A549 (cell line): ENCODE data around the gene HLA-E. TPM values are rescaled to one million over a fixed set of nuclear protein-coding genes. Genes with fewer than 3 reads are reported as not detected.
"Not testable (repeated sequence)": the region's sequence is repeated elsewhere in the genome, so short reads cannot be mapped to it uniquely, and the experiment has no call there.

Experiments
- ATAC-seq, 2 experiments: fragments of 200-7000 bp in 1 of 2; fragments of >200 bp in 1 of 2; cut with Nextera tagmentation in 1 of 2; cut with Tn5 transposase in 1 of 2; 3 replicates each; pipeline versions ENCODE4 v1.8.0 to v1.9.1; 2018 to 2020; ENCODE audit warnings: mild to moderate bottlenecking in 1 of 2, moderate library complexity in 1 of 2
- CTCF ChIA-PET: fragments of 300-600 bp; sonication (Branson Sonifier 250); formaldehyde crosslinking; extraction: SDS; loops from one replicate; lab custom pipeline; 2021; ENCODE audit warnings: antibody characterized with exemption, inconsistent platforms; lab: Yijun Ruan, JAX
- POLR2A ChIA-PET: fragments of 350-600 bp; formaldehyde crosslinking; extraction: SDS; loops from one replicate; lab custom pipeline; 2021; ENCODE audit warnings: antibody characterized with exemption, inconsistent platforms; lab: Yijun Ruan, JAX
- DNase-seq, 2 experiments: peaks; one replicate each; pipeline versions ENCODE4 v3.0.0 to v3.0.0-alpha.2; 2011 to 2016; ENCODE audit warnings: low read depth in 1 of 2, low spot score in 1 of 2
- FAIRE-seq: peaks from 2 replicates; lab custom pipeline; 2011; peaks lifted over from hg19 to GRCh38; lab: Jason Lieb, UNC
- H3K27ac ChIP-seq, 2 experiments: fragments of >200 bp; sonication (Bioruptor Twin); formaldehyde crosslinking; 3 replicates each; pipeline ENCODE4 v1.5.1; 2016 to 2017
- H3K4me1 ChIP-seq: fragments of >200 bp; sonication (Bioruptor Twin); formaldehyde crosslinking; 3 replicates; pipeline ENCODE4 v1.6.1; 2016
- H3K4me2 ChIP-seq: fragments of >200 bp; sonication (Bioruptor Twin); formaldehyde crosslinking; 3 replicates; pipeline ENCODE4 v1.6.1; 2016
- H3K4me3 ChIP-seq: fragments of >200 bp; sonication (Bioruptor Twin); formaldehyde crosslinking; 3 replicates; pipeline ENCODE4 v1.5.1; 2016
- H3K9me3 ChIP-seq: fragments of >200 bp; sonication (Bioruptor Twin); formaldehyde crosslinking; 3 replicates; pipeline ENCODE4 v1.6.1; 2016
- BHLHE40 ChIP-seq: IDR thresholded peaks from 2 replicates; pipeline ENCODE4 v1.6.1; 2012; ENCODE audit warnings: low read depth, low read length, inconsistent platforms
- CBX2 ChIP-seq: fragments of 200-600 bp; sonication (generic); IDR thresholded peaks from 2 replicates; pipeline ENCODE4 v1.6.1; 2016; ENCODE audit warnings: low read depth, mild to moderate bottlenecking, borderline replicate concordance
- CBX8 ChIP-seq: fragments of 200-600 bp; sonication (generic); IDR thresholded peaks from 2 replicates; pipeline ENCODE4 v1.6.1; 2016
- CEBPB ChIP-seq, 2 experiments: fragments of >200 bp in 1 of 2; sonication (Bioruptor Twin) in 1 of 2; formaldehyde crosslinking in 1 of 2; IDR thresholded peaks; 2 replicates each; pipeline ENCODE4 v1.6.1; 2012 to 2016
- CHD4 ChIP-seq: fragments of 200-600 bp; sonication (generic); IDR thresholded peaks from 2 replicates; pipeline ENCODE4 v1.6.1; 2016; ENCODE audit warnings: antibody characterized with exemption, mild to moderate bottlenecking, borderline replicate concordance
- CTCF ChIP-seq: fragments of >200 bp; sonication (Bioruptor Twin); formaldehyde crosslinking; IDR thresholded peaks from 3 replicates; pipeline ENCODE4 v1.5.1; 2016
- EHMT2 ChIP-seq: fragments of 200-600 bp; sonication (generic); IDR thresholded peaks from 2 replicates; pipeline ENCODE4 v1.6.1; 2016; ENCODE audit warnings: antibody characterized with exemption, low read depth, mild to moderate bottlenecking, moderate library complexity
- EP300 ChIP-seq, 2 experiments: fragments of >200 bp; sonication (Bioruptor Twin); formaldehyde crosslinking; IDR thresholded peaks; 2 replicates in 1 of 2; 3 replicates in 1 of 2; pipeline ENCODE4 v1.6.1; 2016 to 2017
- FOSB ChIP-seq: fragments of 250-450 bp; sonication (Bioruptor Pico); IDR thresholded peaks from 2 replicates; pipeline ENCODE4 v1.5.0; 2020; ENCODE audit warnings: mild to moderate bottlenecking, moderate library complexity
- FOXS1 ChIP-seq: fragments of 250-450 bp; sonication (Bioruptor Pico); IDR thresholded peaks from 2 replicates; pipeline ENCODE4 v1.5.0; 2020; ENCODE audit warnings: mild to moderate bottlenecking, moderate library complexity
- HDAC2 ChIP-seq: fragments of 200-600 bp; sonication (generic); IDR thresholded peaks from 2 replicates; pipeline ENCODE4 v1.6.1; 2016
- HOXA7 ChIP-seq: fragments of 250-450 bp; sonication (Bioruptor Pico); IDR thresholded peaks from 2 replicates; pipeline ENCODE4 v1.5.0; 2020; ENCODE audit warnings: mild to moderate bottlenecking, moderate library complexity
- HOXB13 ChIP-seq: fragments of 250-450 bp; sonication (Bioruptor Pico); IDR thresholded peaks from 2 replicates; pipeline ENCODE4 v1.5.0; 2020; ENCODE audit warnings: low read depth, mild to moderate bottlenecking, moderate library complexity
- MAX ChIP-seq: IDR thresholded peaks from 2 replicates; pipeline ENCODE4 v1.6.1; 2012
- NPAS2 ChIP-seq: fragments of 250-450 bp; sonication (Bioruptor Pico); IDR thresholded peaks from 2 replicates; pipeline ENCODE4 v1.8.0; 2022; ENCODE audit warnings: mild to moderate bottlenecking, moderate library complexity, borderline replicate concordance
- RAD21 ChIP-seq, 2 experiments: fragments of >200 bp in 1 of 2; sonication (Bioruptor Twin) in 1 of 2; formaldehyde crosslinking in 1 of 2; IDR thresholded peaks in 1 of 2; conservative IDR thresholded peaks in 1 of 2; 2 replicates in 1 of 2; 3 replicates in 1 of 2; pipeline ENCODE4 v1.6.1; 2012 to 2018; ENCODE audit warnings: inconsistent platforms in 1 of 2
- RCOR1 ChIP-seq: fragments of 150-350 bp; IDR thresholded peaks from 2 replicates; pipeline ENCODE4 v1.6.1; 2014; ENCODE audit warnings: antibody characterized with exemption, low read length, low read depth
- RFX5 ChIP-seq: fragments of 450-650 bp; IDR thresholded peaks from 2 replicates; pipeline ENCODE4 v1.7.1; 2014; ENCODE audit warnings: antibody characterized with exemption, mild to moderate bottlenecking, moderate library complexity
- RNF2 ChIP-seq: fragments of 200-600 bp; sonication (generic); IDR thresholded peaks from 2 replicates; pipeline ENCODE4 v1.6.1; 2016; ENCODE audit warnings: low read depth, mild to moderate bottlenecking, antibody characterized with exemption, moderate library complexity, borderline replicate concordance
- SMC3 ChIP-seq: fragments of >200 bp; sonication (Bioruptor Twin); formaldehyde crosslinking; IDR thresholded peaks from 3 replicates; pipeline ENCODE4 v1.6.1; 2018; ENCODE audit warnings: inconsistent platforms
- TFCP2L1 ChIP-seq: fragments of 250-450 bp; sonication (Bioruptor Pico); IDR thresholded peaks from 2 replicates; pipeline ENCODE4 v1.5.0; 2021; ENCODE audit warnings: mild to moderate bottlenecking
- TP53 ChIP-seq: fragments of 250-450 bp; sonication (Bioruptor Pico); IDR thresholded peaks from 2 replicates; pipeline ENCODE4 v1.5.0; 2021; ENCODE audit warnings: mild to moderate bottlenecking, moderate library complexity
- ZFP36 ChIP-seq: fragments of 450-650 bp; IDR thresholded peaks from 2 replicates; pipeline ENCODE4 v1.6.1; 2014; ENCODE audit warnings: borderline replicate concordance; ENCODE audit not compliant: partially characterized antibody
- ZSCAN20 ChIP-seq: fragments of 250-450 bp; sonication (Bioruptor Pico); IDR thresholded peaks from 2 replicates; pipeline ENCODE4 v1.8.0; 2022; ENCODE audit warnings: mild to moderate bottlenecking, moderate library complexity
- WGBS: methylation state at CpG from one replicate; pipeline ENCODE4 v1.1.6; 2017; ENCODE audit errors: missing lambda C conversion rate; 5-methylcytosine and 5-hydroxymethylcytosine counted together
- polyA plus RNA-seq, 4 experiments: library from polyadenylated mRNA; depleted of rRNA in 3 of 4; stranded (reverse); fragments of >200 nt; fragmentation: RNase III in 1 of 4; extraction: RNeasy Plus Mini Kit Qiagen cat#74134 plus additional on column Dnase treatment in 1 of 4; gene quantifications; 2 replicates in 3 of 4; 3 replicates in 1 of 4; pipeline ENCODE4 v1.2.3, GENCODE V29; 2011 to 2017

HLA-E gene
- polyA plus RNA-seq, 2 of the 4 experiments (the other 2 are of a cell fraction): 38.3 to 40.3 TPM

- TF ChIP-seq CEBPB (IDR thresholded peaks at IDR 0.05) (no peak), EP300 (IDR thresholded peaks at IDR 0.05) (no peak), MAX (no peak), ZSCAN20 (CRISPR knock-in tag) (no peak), EHMT2 (no peak), BHLHE40 (no peak), ZFP36 (no peak), RFX5 (no peak), CBX8 (no peak), TP53 (CRISPR knock-in tag) (no peak), HOXB13 (no peak), FOSB (CRISPR knock-in tag) (no peak), FOXS1 (CRISPR knock-in tag) (no peak), TFCP2L1 (CRISPR knock-in tag) (no peak), HDAC2 (no peak), RCOR1 (no peak), NPAS2 (CRISPR knock-in tag) (no peak), HOXA7 (CRISPR knock-in tag) (no peak)
- DNase-seq: no peak
- no peak for FAIRE-seq
- Histone ChIP-seq H3K4me3 (peak overlapping the region; percentile 27; the same call in 2 of the 3 replicates), H3K4me1 (peaks cover 14% of the 10 kb centered on the region; the same call in 1 of the 3 replicates), H3K4me2 (peak overlapping the region; percentile 76), H3K9me3 (no peaks in the 10 kb centered on the region; the same call in 2 of the 3 replicates), H3K27ac (no peak overlapping the region)
- peak; percentile 22 to 42; a peak in 3 of 6 replicates for ATAC-seq
- CTCF ChIA-PET: interaction anchor here (0.6 to 10.2 kb wide), 10 partner anchors 10 to 239 kb away, joined by 3 to 320 read pairs (median 11); no protein-coding TSS in a partner anchor
- POLR2A ChIA-PET: no interaction called here
- 5% methylated on average over 15 of the region's 18 CpGs for WGBS
Observed at GRCh38 chr6:30480536-30481156, 8.7 kb upstream of the HLA-E start.

GRCh38 chr6:30481211-30481964 lies 7.9 kb upstream of the HLA-E start:
- POLR2A ChIA-PET: interaction anchor here (1.4 kb wide), 1 partner anchor 117 kb away, joined by 3 read pairs; no protein-coding TSS in a partner anchor
- H3K4me2 ChIP-seq: peak overlapping the region; percentile 76
- no peak for TF ChIP-seq FOXS1 (CRISPR knock-in tag)
- TF ChIP-seq CBX2: no peak
- no peak for TF ChIP-seq CHD4
- TF ChIP-seq RNF2: no peak
- TF ChIP-seq, all 56 proteins: peak for 0
- DNase-seq (no peak), ATAC-seq (peak; percentile 47 to 57; a peak in 5 of 6 replicates), FAIRE-seq (no peak)
- CTCF ChIA-PET: interaction anchor here (0.6 to 10.2 kb wide), 30 partner anchors 7 to 598 kb away, joined by 3 to 320 read pairs (median 6); no protein-coding TSS in a partner anchor
- peak overlapping the region; percentile 27; the same call in 2 of the 3 replicates for H3K4me3 ChIP-seq
- no peak overlapping the region for H3K27ac ChIP-seq
- 2% methylated on average over 8 of the region's 33 CpGs for WGBS
- H3K4me1 ChIP-seq: peaks cover 14% of the 10 kb centered on the region; the same call in 1 of the 3 replicates
- H3K9me3 ChIP-seq: no peaks in the 10 kb centered on the region; the same call in 2 of the 3 replicates

GRCh38 chr6:30481965-30482644 lies 7.2 kb upstream of the HLA-E start:
- not testable (repeated sequence) for H3K9me3 ChIP-seq, H3K27ac ChIP-seq, FAIRE-seq
- peak overlapping the region; percentile 27; the same call in 2 of the 3 replicates for H3K4me3 ChIP-seq
- ChIA-PET CTCF (interaction anchor here (0.8 to 10.2 kb wide), 31 partner anchors 8 to 666 kb away, joined by 3 to 320 read pairs (median 6); no protein-coding TSS in a partner anchor), POLR2A (interaction anchor here (1.4 kb wide), 1 partner anchor 116 kb away, joined by 3 read pairs; no protein-coding TSS in a partner anchor)
- peak; percentile 63 for DNase-seq
- ATAC-seq: peak; percentile 98
- 3% methylated on average over 15 of the region's 19 CpGs for WGBS
- H3K4me1 ChIP-seq: peaks cover 14% of the 10 kb centered on the region; the same call in 1 of the 3 replicates
- TF ChIP-seq RAD21 (conservative IDR thresholded peaks at IDR 0.05 in 1 of 2, IDR thresholded peaks at IDR 0.05 in 1 of 2) (peak; percentile 82 to 83), SMC3 (peak; percentile 47), CTCF (peak; percentile 74)
- H3K4me2 ChIP-seq: peak overlapping the region; percentile 76
